SK-N-SH (cell line): ENCODE data around the gene AKT1. TPM values are rescaled to one million over a fixed set of nuclear protein-coding genes. Genes with fewer than 3 reads are reported as not detected.

ENCODE experiments used
- CTCF ChIA-PET: fragments of 300-600, 350-600 bp; formaldehyde crosslinking; extraction: SDS; loops from one replicate; lab custom pipeline; 2021; lab: Yijun Ruan, JAX
- POLR2A ChIA-PET: fragments of 350-600 bp; sonication (Branson Sonifier 250); formaldehyde crosslinking; extraction: SDS; loops from one replicate; lab custom pipeline; 2020; ENCODE audit warnings: antibody characterized with exemption, inconsistent platforms; lab: Yijun Ruan, JAX
- DNase-seq: peaks from one replicate; pipeline ENCODE4 v3.0.0; 2012
- H2AFZ ChIP-seq: fragments of 200-600 bp; sonication (generic); 2 replicates; pipeline ENCODE4 v1.8.1; 2016; ENCODE audit warnings: antibody characterized with exemption, mild to moderate bottlenecking, low read depth
- H3F3A ChIP-seq: fragments of 200-600 bp; sonication (generic); replicated peaks from 2 replicates; pipeline ENCODE3; 2016; ENCODE audit warnings: antibody characterized with exemption, mild to moderate bottlenecking; ENCODE audit not compliant: insufficient read depth
- H3K27ac ChIP-seq, 2 experiments: fragments of 200-500 bp in 1 of 2; fragments of 200-600 bp in 1 of 2; sonication (Bioruptor generic) in 1 of 2; sonication (generic), shearing (Covaris generic) in 1 of 2; 2 replicates each; pipeline versions ENCODE4 v1.5.1 to v1.6.1; 2014 to 2016; ENCODE audit warnings: low read depth in 2 of 2, inconsistent platforms in 1 of 2, low read length in 1 of 2, mild to moderate bottlenecking in 1 of 2, mixed read lengths in 1 of 2
- H3K27me3 ChIP-seq: fragments of 200-600 bp; sonication (generic), shearing (Covaris generic); 2 replicates; pipeline ENCODE4 v1.6.1; 2016; ENCODE audit warnings: mixed run types; ENCODE audit not compliant: insufficient read depth
- H3K36me3 ChIP-seq, 2 experiments: fragments of 200-500 bp in 1 of 2; fragments of 200-600 bp in 1 of 2; sonication (Bioruptor generic) in 1 of 2; sonication (generic) in 1 of 2; replicated peaks in 1 of 2; 2 replicates each; pipeline versions ENCODE3 to v1.5.1; 2014 to 2016; ENCODE audit warnings: low read length in 1 of 2, mild to moderate bottlenecking in 1 of 2; ENCODE audit not compliant: insufficient read depth in 2 of 2, control insufficient read depth in 1 of 2
- H3K4me1 ChIP-seq, 2 experiments: fragments of 200-500 bp in 1 of 2; fragments of 200-600 bp in 1 of 2; sonication (Bioruptor generic) in 1 of 2; sonication (generic), shearing (Covaris generic) in 1 of 2; 2 replicates each; pipeline versions ENCODE4 v1.5.1 to v1.6.1; 2014 to 2016; ENCODE audit warnings: low read depth in 1 of 2, low read length in 1 of 2, mixed run types in 1 of 2; ENCODE audit not compliant: insufficient read depth in 2 of 2, control insufficient read depth in 1 of 2
- H3K4me2 ChIP-seq: fragments of 200-600 bp; sonication (generic), shearing (Covaris generic); 2 replicates; pipeline ENCODE4 v1.6.1; 2017; ENCODE audit warnings: mixed run types
- H3K4me3 ChIP-seq, 2 experiments: fragments of 200-500 bp in 1 of 2; fragments of 200-600 bp in 1 of 2; sonication (Bioruptor generic) in 1 of 2; sonication (generic), shearing (Covaris generic) in 1 of 2; 2 replicates each; pipeline versions ENCODE4 v1.5.1 to v1.8.1; 2014 to 2016; ENCODE audit warnings: low read depth in 2 of 2, inconsistent platforms in 1 of 2, low read length in 1 of 2, mild to moderate bottlenecking in 1 of 2, mixed read lengths in 1 of 2, moderate library complexity in 1 of 2
- H3K79me2 ChIP-seq: fragments of 200-600 bp; sonication (generic); 2 replicates; pipeline ENCODE4 v1.8.1; 2017; ENCODE audit warnings: mild to moderate bottlenecking; ENCODE audit not compliant: insufficient read depth
- H3K9ac ChIP-seq: fragments of 200-600 bp; sonication (generic); 2 replicates; pipeline ENCODE4 v1.6.1; 2017; ENCODE audit warnings: mixed run types
- H3K9me2 ChIP-seq: fragments of 200-600 bp; sonication (generic); 2 replicates; pipeline ENCODE4 v1.6.1; 2017; ENCODE audit warnings: mixed run types
- H3K9me3 ChIP-seq: fragments of 200-600 bp; sonication (generic); 2 replicates; pipeline ENCODE4 v1.6.1; 2017; ENCODE audit warnings: mixed run types, mild to moderate bottlenecking, moderate library complexity
- H4K20me1 ChIP-seq: fragments of 200-600 bp; sonication (generic); 2 replicates; pipeline ENCODE4 v1.6.1; 2017; ENCODE audit warnings: mild to moderate bottlenecking, mixed run types; ENCODE audit not compliant: insufficient read depth
- ELF1 ChIP-seq: IDR thresholded peaks from 2 replicates; pipeline ENCODE4 v1.4.0; 2012
- EZH2phosphoT487 ChIP-seq: fragments of 200-600 bp; sonication (generic); IDR thresholded peaks from 2 replicates; pipeline ENCODE4 v1.6.1; 2017; ENCODE audit warnings: low read depth, mixed run types, mild to moderate bottlenecking, antibody characterized with exemption, moderate library complexity, borderline replicate concordance
- FOSL2 ChIP-seq: IDR thresholded peaks from 2 replicates; pipeline ENCODE4 v1.4.0; 2012; ENCODE audit warnings: low read depth, mild to moderate bottlenecking, moderate library complexity, borderline replicate concordance
- FOXM1 ChIP-seq: IDR thresholded peaks from 2 replicates; pipeline ENCODE4 v1.4.0; 2012; ENCODE audit warnings: low read depth, mild to moderate bottlenecking
- NFIC ChIP-seq: IDR thresholded peaks from 2 replicates; pipeline ENCODE4 v1.4.0; 2012; ENCODE audit warnings: borderline replicate concordance
- NRF1 ChIP-seq: IDR thresholded peaks from 2 replicates; pipeline ENCODE4 v1.6.1; 2012; ENCODE audit warnings: low read depth, mild to moderate bottlenecking, low read length
- RAD21 ChIP-seq: IDR thresholded peaks from 2 replicates; pipeline ENCODE4 v1.6.1; 2012; ENCODE audit warnings: mild to moderate bottlenecking, low read length
- REST ChIP-seq: IDR thresholded peaks from 2 replicates; pipeline ENCODE4 v1.6.1; 2012; ENCODE audit warnings: mild to moderate bottlenecking, low read depth, low read length, moderate library complexity
- RXRA ChIP-seq: IDR thresholded peaks from 2 replicates; pipeline ENCODE4 v1.4.0; 2012; ENCODE audit warnings: low read depth, mild to moderate bottlenecking, borderline replicate concordance
- SIN3A ChIP-seq: IDR thresholded peaks from 2 replicates; pipeline ENCODE4 v1.6.1; 2012; ENCODE audit warnings: low read depth, mild to moderate bottlenecking, low read length, moderate library complexity, borderline replicate concordance
- SMC3 ChIP-seq: IDR thresholded peaks from 2 replicates; pipeline ENCODE4 v1.6.1; 2012; ENCODE audit warnings: low read depth, low read length, improper control_type of control experiment
- TEAD4 ChIP-seq: IDR thresholded peaks from 2 replicates; pipeline ENCODE4 v1.4.0; 2012; ENCODE audit warnings: mild to moderate bottlenecking, borderline replicate concordance; ENCODE audit not compliant: insufficient read depth
- YY1 ChIP-seq: IDR thresholded peaks from 2 replicates; pipeline ENCODE4 v1.4.0; 2012; ENCODE audit warnings: low read depth, mild to moderate bottlenecking
- WGBS: methylation state at CpG from one replicate; pipeline ENCODE4 v1.1.6; 2017; ENCODE audit warnings: low lambda C conversion rate; 5-methylcytosine and 5-hydroxymethylcytosine counted together
- polyA plus RNA-seq, 3 experiments: library from polyadenylated mRNA; depleted of rRNA; stranded (reverse); fragments of >200 nt; gene quantifications; 2 replicates each; pipeline ENCODE4 v1.2.3, GENCODE V29; 2012
- TF ChIP-seq, protein P1 (sequence below): fragments of 200-600 bp; sonication (generic); IDR thresholded peaks from 2 replicates; pipeline ENCODE4 v1.6.1; 2017; ENCODE audit warnings: antibody characterized with exemption, mild to moderate bottlenecking, moderate library complexity
- TF ChIP-seq, protein P2 (sequence below): IDR thresholded peaks from 2 replicates; pipeline ENCODE4 v1.4.0; 2012; ENCODE audit warnings: low read depth, borderline replicate concordance
- TF ChIP-seq, protein P3 (sequence below): IDR thresholded peaks from 2 replicates; pipeline ENCODE4 v1.4.0; 2012; ENCODE audit warnings: low read depth, borderline replicate concordance

AKT1 gene
- polyA plus RNA-seq, 1 of the 3 experiments (the other 2 are of a cell fraction) = 198 TPM

GRCh38 chr14:104827177-104828055 is 31.9 kb upstream of the AKT1 start:
- Histone ChIP-seq H3K27me3 (no peaks in the 10 kb centered on the region), H3K4me1 (peaks cover 0 to 14% of the 10 kb centered on the region in 2 experiments; a peak in 1 of 4 replicates), H4K20me1 (no peaks in the 10 kb centered on the region), H3K27ac (no peak overlapping the region; a peak in 1 of 4 replicates), H3K79me2 (no peaks in the 10 kb centered on the region), H3K9me2 (no peaks in the 10 kb centered on the region), H2AFZ (peak overlapping the region; percentile 66), H3F3A (peaks cover 4% of the 10 kb centered on the region), H3K4me3 (peak overlapping the region; percentile 42 to 60), H3K9ac (no peak overlapping the region; the same call in 1 of the 2 replicates), H3K9me3 (no peaks in the 10 kb centered on the region), H3K36me3 (no peaks in the 10 kb centered on the region), H3K4me2 (peak overlapping the region; percentile 94)
- peak; percentile 85 for DNase-seq
- 14% methylated on average over 34 of the region's 39 CpGs for WGBS
- TF ChIP-seq RAD21 (peak; percentile 24), ELF1 (no peak), EZH2phosphoT487 (no peak)
- TF ChIP-seq, protein P1, sequence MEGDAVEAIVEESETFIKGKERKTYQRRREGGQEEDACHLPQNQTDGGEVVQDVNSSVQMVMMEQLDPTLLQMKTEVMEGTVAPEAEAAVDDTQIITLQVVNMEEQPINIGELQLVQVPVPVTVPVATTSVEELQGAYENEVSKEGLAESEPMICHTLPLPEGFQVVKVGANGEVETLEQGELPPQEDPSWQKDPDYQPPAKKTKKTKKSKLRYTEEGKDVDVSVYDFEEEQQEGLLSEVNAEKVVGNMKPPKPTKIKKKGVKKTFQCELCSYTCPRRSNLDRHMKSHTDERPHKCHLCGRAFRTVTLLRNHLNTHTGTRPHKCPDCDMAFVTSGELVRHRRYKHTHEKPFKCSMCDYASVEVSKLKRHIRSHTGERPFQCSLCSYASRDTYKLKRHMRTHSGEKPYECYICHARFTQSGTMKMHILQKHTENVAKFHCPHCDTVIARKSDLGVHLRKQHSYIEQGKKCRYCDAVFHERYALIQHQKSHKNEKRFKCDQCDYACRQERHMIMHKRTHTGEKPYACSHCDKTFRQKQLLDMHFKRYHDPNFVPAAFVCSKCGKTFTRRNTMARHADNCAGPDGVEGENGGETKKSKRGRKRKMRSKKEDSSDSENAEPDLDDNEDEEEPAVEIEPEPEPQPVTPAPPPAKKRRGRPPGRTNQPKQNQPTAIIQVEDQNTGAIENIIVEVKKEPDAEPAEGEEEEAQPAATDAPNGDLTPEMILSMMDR = peak; percentile 54
- TF ChIP-seq, protein P2, sequence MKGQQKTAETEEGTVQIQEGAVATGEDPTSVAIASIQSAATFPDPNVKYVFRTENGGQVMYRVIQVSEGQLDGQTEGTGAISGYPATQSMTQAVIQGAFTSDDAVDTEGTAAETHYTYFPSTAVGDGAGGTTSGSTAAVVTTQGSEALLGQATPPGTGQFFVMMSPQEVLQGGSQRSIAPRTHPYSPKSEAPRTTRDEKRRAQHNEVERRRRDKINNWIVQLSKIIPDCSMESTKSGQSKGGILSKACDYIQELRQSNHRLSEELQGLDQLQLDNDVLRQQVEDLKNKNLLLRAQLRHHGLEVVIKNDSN = no peak
- POLR2A ChIA-PET = interaction anchor here (2.4 kb wide), 1 partner anchor 75 kb away, joined by 8 read pairs; the partner anchor contains the start of gene SIVA1
- CTCF ChIA-PET = interaction anchor here (0.6 to 2.8 kb wide), 30 partner anchors 12 to 157 kb away, joined by 3 to 85 read pairs (median 4); partner anchors contain the start of genes AKT1, CEP170B and ZBTB42

- no peak for DNase-seq
- Histone ChIP-seq H3K4me1 (peaks cover 0 to 14% of the 10 kb centered on the region in 2 experiments; a peak in 1 of 4 replicates), H3K9me2 (no peaks in the 10 kb centered on the region), H3F3A (peaks cover 4% of the 10 kb centered on the region), H3K4me2 (peak overlapping the region; percentile 94), H3K27me3 (no peaks in the 10 kb centered on the region), H3K9me3 (no peaks in the 10 kb centered on the region), H3K27ac (peak overlapping the region in 1 of 2 experiments; percentile 1; a peak in 1 of 4 replicates), H2AFZ (peak overlapping the region; percentile 66), H3K9ac (no peak overlapping the region; the same call in 1 of the 2 replicates), H3K36me3 (no peaks in the 10 kb centered on the region), H3K79me2 (no peaks in the 10 kb centered on the region), H4K20me1 (no peaks in the 10 kb centered on the region), H3K4me3 (peak overlapping the region; percentile 42 to 60)
- ChIA-PET CTCF (interaction anchor here (0.6 to 2.8 kb wide), 35 partner anchors 12 to 158 kb away, joined by 3 to 85 read pairs (median 4); partner anchors contain the start of genes AKT1, CEP170B and ZBTB42), POLR2A (interaction anchor here (2.4 kb wide), 1 partner anchor 74 kb away, joined by 8 read pairs; the partner anchor contains the start of gene SIVA1)
- WGBS = 1% methylated on average over 15 of the region's 27 CpGs
- TF ChIP-seq TEAD4 (no peak), FOSL2 (no peak), NRF1 (no peak), YY1 (no peak), ELF1 (no peak), SMC3 (no peak), SIN3A (no peak), RAD21 (no peak), FOXM1 (no peak), REST (no peak), RXRA (no peak), NFIC (no peak)
- TF ChIP-seq, protein P3, sequence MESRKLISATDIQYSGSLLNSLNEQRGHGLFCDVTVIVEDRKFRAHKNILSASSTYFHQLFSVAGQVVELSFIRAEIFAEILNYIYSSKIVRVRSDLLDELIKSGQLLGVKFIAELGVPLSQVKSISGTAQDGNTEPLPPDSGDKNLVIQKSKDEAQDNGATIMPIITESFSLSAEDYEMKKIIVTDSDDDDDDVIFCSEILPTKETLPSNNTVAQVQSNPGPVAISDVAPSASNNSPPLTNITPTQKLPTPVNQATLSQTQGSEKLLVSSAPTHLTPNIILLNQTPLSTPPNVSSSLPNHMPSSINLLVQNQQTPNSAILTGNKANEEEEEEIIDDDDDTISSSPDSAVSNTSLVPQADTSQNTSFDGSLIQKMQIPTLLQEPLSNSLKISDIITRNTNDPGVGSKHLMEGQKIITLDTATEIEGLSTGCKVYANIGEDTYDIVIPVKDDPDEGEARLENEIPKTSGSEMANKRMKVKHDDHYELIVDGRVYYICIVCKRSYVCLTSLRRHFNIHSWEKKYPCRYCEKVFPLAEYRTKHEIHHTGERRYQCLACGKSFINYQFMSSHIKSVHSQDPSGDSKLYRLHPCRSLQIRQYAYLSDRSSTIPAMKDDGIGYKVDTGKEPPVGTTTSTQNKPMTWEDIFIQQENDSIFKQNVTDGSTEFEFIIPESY = no peak
Observed at GRCh38 chr14:104826861-104827176, 31.3 kb upstream of the AKT1 start.
